ENCODE results near the gene SKAP1. TPM values are rescaled to one million over a fixed set of nuclear protein-coding genes. Genes with fewer than 3 reads are reported as not detected.

Gene SKAP1
- total RNA-seq, 6 donors from 2014 or later, result 1.9 to 5.3 (median 3.9) TPM

DNA sequence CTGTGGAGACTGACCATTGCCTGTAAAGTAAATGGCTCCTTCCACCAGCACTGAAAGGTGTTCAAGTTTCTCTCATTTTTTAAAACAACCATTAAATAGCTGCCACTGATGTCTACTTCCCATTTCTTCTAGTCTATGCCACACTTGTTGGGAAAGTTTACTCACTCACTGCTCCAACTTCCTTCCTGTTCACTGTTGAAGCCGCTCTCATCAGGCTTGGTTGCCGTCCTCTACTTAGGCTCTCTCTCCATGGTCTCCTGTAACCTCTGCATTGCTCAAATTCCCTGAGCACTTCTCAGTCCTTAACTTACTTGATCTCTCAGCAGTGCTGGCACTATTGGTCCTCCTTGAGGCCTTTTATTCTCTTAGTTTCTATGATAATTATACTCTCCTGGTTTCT lies 290.1 kb downstream of the SKAP1 start:
- WGBS, 2 donors, result 17 to 23% methylated on average over 2 of the region's 2 CpGs
- DNase-seq (peak in 1 of 2 donors; percentile 33), ATAC-seq (ENCODE audit: low FRiP score in 2 of 2) (peak in 1 of 2 donors; percentile 79)
- Histone ChIP-seq H3K27ac (no peak overlapping the region), H3K9me3 (no peaks in the 10 kb centered on the region), H3K4me3 (no peak overlapping the region), H3K36me3 (no peaks in the 10 kb centered on the region), H3K4me1 (peaks cover 0 to 8% (median 0%) of the 10 kb centered on the region in 4 donors), H3K27me3 (no peaks in the 10 kb centered on the region)
- TF ChIP-seq POLR2A (IDR thresholded peaks at IDR 0.05), result no peak
- no peak for TF ChIP-seq POLR2AphosphoS5 (IDR thresholded peaks at IDR 0.05)
- TF ChIP-seq, protein P1, sequence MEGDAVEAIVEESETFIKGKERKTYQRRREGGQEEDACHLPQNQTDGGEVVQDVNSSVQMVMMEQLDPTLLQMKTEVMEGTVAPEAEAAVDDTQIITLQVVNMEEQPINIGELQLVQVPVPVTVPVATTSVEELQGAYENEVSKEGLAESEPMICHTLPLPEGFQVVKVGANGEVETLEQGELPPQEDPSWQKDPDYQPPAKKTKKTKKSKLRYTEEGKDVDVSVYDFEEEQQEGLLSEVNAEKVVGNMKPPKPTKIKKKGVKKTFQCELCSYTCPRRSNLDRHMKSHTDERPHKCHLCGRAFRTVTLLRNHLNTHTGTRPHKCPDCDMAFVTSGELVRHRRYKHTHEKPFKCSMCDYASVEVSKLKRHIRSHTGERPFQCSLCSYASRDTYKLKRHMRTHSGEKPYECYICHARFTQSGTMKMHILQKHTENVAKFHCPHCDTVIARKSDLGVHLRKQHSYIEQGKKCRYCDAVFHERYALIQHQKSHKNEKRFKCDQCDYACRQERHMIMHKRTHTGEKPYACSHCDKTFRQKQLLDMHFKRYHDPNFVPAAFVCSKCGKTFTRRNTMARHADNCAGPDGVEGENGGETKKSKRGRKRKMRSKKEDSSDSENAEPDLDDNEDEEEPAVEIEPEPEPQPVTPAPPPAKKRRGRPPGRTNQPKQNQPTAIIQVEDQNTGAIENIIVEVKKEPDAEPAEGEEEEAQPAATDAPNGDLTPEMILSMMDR (IDR thresholded peaks at IDR 0.05), result no peak
- TF ChIP-seq EP300 (IDR thresholded peaks at IDR 0.05), result no peak

DNA sequence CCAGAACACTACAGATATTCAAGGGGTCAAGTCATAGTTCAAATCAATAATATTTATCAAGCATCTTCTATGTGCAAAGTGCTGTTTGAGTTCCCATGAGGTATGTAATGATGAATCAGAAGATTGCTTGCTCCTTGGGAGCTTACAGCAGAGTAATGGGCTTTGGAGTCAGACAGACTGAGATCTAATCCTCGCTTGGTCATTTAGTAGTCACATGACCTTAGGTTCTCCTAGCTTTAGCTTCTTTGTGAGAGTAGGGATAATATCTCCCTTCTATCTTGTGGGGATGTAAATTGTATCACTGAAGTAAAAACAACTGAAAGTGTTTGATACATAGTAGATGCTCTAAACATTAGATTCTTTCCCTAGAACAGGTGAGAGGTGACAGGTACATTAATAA lies 292.4 kb downstream of the SKAP1 start:
- TF ChIP-seq, protein P1 (IDR thresholded peaks at IDR 0.05), result no peak
- no peak for TF ChIP-seq POLR2A (IDR thresholded peaks at IDR 0.05)
- no peak for TF ChIP-seq POLR2AphosphoS5 (IDR thresholded peaks at IDR 0.05)
- no peak for TF ChIP-seq EP300 (IDR thresholded peaks at IDR 0.05)
- no peaks in the 10 kb centered on the region for H3K9me3 ChIP-seq
- ATAC-seq (ENCODE audit: low FRiP score in 2 of 2) (no peak), DNase-seq (no peak)
- no peaks in the 10 kb centered on the region for H3K27me3 ChIP-seq
- no peak overlapping the region for H3K4me3 ChIP-seq
- 90 to 94% methylated on average over 1 of the region's 1 CpG for WGBS, 2 donors
- no peaks in the 10 kb centered on the region for H3K36me3 ChIP-seq
- H3K27ac ChIP-seq, result no peak overlapping the region
- peaks cover 0 to 8% (median 0%) of the 10 kb centered on the region in 4 donors for H3K4me1 ChIP-seq

DNA sequence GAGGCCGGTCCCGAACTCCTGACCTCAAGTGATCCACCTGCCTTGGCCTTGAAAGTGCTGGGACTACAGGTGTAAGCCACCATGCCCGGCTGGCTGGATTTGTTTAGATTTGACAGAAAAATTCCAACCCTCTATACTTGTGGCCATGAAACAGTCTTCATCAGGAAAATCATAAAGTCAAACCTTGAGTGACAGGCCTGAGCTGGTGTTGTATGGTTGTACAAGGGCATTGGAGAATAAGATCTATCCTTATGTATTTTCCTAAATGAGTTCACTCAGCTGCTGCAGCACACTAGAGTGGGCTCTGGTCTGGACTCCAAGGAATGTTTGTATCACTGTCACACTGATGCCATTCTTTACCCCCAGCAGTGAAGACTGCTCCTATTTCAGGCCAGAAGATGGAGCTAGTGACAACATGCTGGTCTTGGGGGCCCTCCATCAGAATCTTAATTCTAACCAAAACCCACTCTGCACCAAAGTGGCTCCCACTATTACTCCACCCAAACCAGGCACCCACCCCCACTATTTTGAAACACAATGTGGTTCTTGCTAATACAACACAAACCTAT lies 295.0 kb downstream of the SKAP1 start:
- H3K9me3 ChIP-seq, result no peaks in the 10 kb centered on the region
- 80 to 82% methylated on average over 3 of the region's 3 CpGs for WGBS, 2 donors
- no peaks in the 10 kb centered on the region for H3K36me3 ChIP-seq
- no peaks in the 10 kb centered on the region for H3K27me3 ChIP-seq
- no peak overlapping the region for H3K4me3 ChIP-seq
- DNase-seq, result no peak
- no peak overlapping the region for H3K27ac ChIP-seq
- ATAC-seq (ENCODE audit: low FRiP score in 2 of 2), result no peak
- H3K4me1 ChIP-seq, result peaks cover 0 to 4% (median 0%) of the 10 kb centered on the region in 4 donors
- TF ChIP-seq POLR2AphosphoS5 (IDR thresholded peaks at IDR 0.05) (no peak), EP300 (IDR thresholded peaks at IDR 0.05) (no peak), POLR2A (IDR thresholded peaks at IDR 0.05) (no peak)
- TF ChIP-seq, protein P1 (IDR thresholded peaks at IDR 0.05), result no peak

GRCh38 chr17:48132385-48132784 lies 297.6 kb downstream of the SKAP1 start:
- no peak for TF ChIP-seq EP300 (IDR thresholded peaks at IDR 0.05)
- TF ChIP-seq, protein P1 (IDR thresholded peaks at IDR 0.05), result no peak
- no peak for TF ChIP-seq POLR2AphosphoS5 (IDR thresholded peaks at IDR 0.05)
- Histone ChIP-seq H3K27me3 (no peaks in the 10 kb centered on the region), H3K4me3 (no peak overlapping the region), H3K9me3 (no peaks in the 10 kb centered on the region), H3K4me1 (no peaks in the 10 kb centered on the region), H3K27ac (peak overlapping the region in 1 of 4 donors; percentile 11), H3K36me3 (no peaks in the 10 kb centered on the region)
- DNase-seq, result no peak
- peak in 1 of 2 donors; percentile 40 for ATAC-seq (ENCODE audit: low FRiP score in 2 of 2)
- 75 to 81% methylated on average over 5 of the region's 5 CpGs for WGBS, 2 donors

- WGBS, 2 donors, result 51 to 56% methylated on average over 4 of the region's 4 CpGs
- Histone ChIP-seq H3K4me3 (no peak overlapping the region), H3K36me3 (peaks cover 0 to 9% (median 0%) of the 10 kb centered on the region in 4 donors), H3K9me3 (no peaks in the 10 kb centered on the region), H3K4me1 (no peaks in the 10 kb centered on the region), H3K27ac (no peak overlapping the region), H3K27me3 (no peaks in the 10 kb centered on the region)
- DNase-seq, result peak in 1 of 2 donors; percentile 41
- peak; percentile 73 to 91 for ATAC-seq (ENCODE audit: low FRiP score in 2 of 2)
- TF ChIP-seq, protein P1 (IDR thresholded peaks at IDR 0.05), result peak; percentile 57 to 81 (median 72)
- TF ChIP-seq POLR2A (IDR thresholded peaks at IDR 0.05), result no peak
Observed at GRCh38 chr17:48131216-48131824, 298.7 kb downstream of the SKAP1 start.

Data from upper lobe of left lung (tissue), 6 donors.